Measurements from ENCODE around the gene DNAH3.

GRCh38 chr16:20897253-20897897, 253.3 kb downstream of the DNAH3 start:
- TF ChIP-seq GABPA (IDR thresholded peaks at IDR 0.05; ENCODE audit: low read depth), result no peak
- TF ChIP-seq, protein P1, sequence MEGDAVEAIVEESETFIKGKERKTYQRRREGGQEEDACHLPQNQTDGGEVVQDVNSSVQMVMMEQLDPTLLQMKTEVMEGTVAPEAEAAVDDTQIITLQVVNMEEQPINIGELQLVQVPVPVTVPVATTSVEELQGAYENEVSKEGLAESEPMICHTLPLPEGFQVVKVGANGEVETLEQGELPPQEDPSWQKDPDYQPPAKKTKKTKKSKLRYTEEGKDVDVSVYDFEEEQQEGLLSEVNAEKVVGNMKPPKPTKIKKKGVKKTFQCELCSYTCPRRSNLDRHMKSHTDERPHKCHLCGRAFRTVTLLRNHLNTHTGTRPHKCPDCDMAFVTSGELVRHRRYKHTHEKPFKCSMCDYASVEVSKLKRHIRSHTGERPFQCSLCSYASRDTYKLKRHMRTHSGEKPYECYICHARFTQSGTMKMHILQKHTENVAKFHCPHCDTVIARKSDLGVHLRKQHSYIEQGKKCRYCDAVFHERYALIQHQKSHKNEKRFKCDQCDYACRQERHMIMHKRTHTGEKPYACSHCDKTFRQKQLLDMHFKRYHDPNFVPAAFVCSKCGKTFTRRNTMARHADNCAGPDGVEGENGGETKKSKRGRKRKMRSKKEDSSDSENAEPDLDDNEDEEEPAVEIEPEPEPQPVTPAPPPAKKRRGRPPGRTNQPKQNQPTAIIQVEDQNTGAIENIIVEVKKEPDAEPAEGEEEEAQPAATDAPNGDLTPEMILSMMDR (IDR thresholded peaks at IDR 0.05; ENCODE audit: insufficient read depth, low read length), result no peak
- TF ChIP-seq POLR2AphosphoS5 (IDR thresholded peaks at IDR 0.05; ENCODE audit: low read depth), result no peak
- no peak for TF ChIP-seq REST (IDR thresholded peaks at IDR 0.05; ENCODE audit: insufficient replicate concordance, low read depth)

Measured in HL-60 (cell line).